Activated CD8-positive, alpha-beta T cell treated with anti-CD3 and anti-CD28 coated beads for 36 hours (primary cell): ENCODE data around the gene PI4K2B. TPM values are rescaled to one million over a fixed set of nuclear protein-coding genes. Genes with fewer than 3 reads are reported as not detected.
"Not testable (repeated sequence)": the region's sequence is repeated elsewhere in the genome, so short reads cannot be mapped to it uniquely, and the experiment has no call there.

ENCODE experiments used
- ATAC-seq: fragments of 200-7000 bp; cut with Tn5 transposase; one replicate; pipeline ENCODE4 v1.10.0; 2021; ENCODE audit warnings: mild to moderate bottlenecking, moderate library complexity
- CTCF ChIA-PET: fragments of 350-600 bp; sonication (Branson Sonifier 250); formaldehyde crosslinking; loops from one replicate; lab custom pipeline; 2021; ENCODE audit warnings: antibody characterized with exemption; lab: Charles Lee
- POLR2A ChIA-PET: fragments of 350-600 bp; sonication (Branson Sonifier 250); formaldehyde crosslinking; loops from one replicate; lab custom pipeline; 2021; ENCODE audit warnings: antibody characterized with exemption; lab: Charles Lee
- DNase-seq: peaks from one replicate; pipeline ENCODE4 v3.0.0-alpha.2; 2020
- H3K27ac Mint-ChIP-seq: one replicate; pipeline ENCODE4 v1.8.0; 2021; ENCODE audit warnings: mild to moderate bottlenecking, mixed read lengths
- H3K27me3 Mint-ChIP-seq: one replicate; pipeline ENCODE4 v1.8.0; 2021; ENCODE audit warnings: mixed read lengths
- H3K36me3 Mint-ChIP-seq: one replicate; pipeline ENCODE4 v1.8.0; 2021; ENCODE audit warnings: low read depth, mixed read lengths
- H3K4me1 Mint-ChIP-seq: one replicate; pipeline ENCODE4 v1.8.0; 2021; ENCODE audit warnings: low read depth, mixed read lengths
- H3K4me3 Mint-ChIP-seq: one replicate; pipeline ENCODE4 v1.8.0; 2021; ENCODE audit warnings: mild to moderate bottlenecking, moderate library complexity, mixed read lengths
- H3K9me3 Mint-ChIP-seq: one replicate; pipeline ENCODE4 v1.8.0; 2021; ENCODE audit warnings: mixed read lengths
- CTCF ChIP-seq: fragments of 200-600 bp; IDR thresholded peaks from one replicate; pipeline ENCODE4 v1.8.0; 2022; ENCODE audit warnings: antibody characterized with exemption, mild to moderate bottlenecking
- intact Hi-C: fragments of 100-400 bp; cut with micrococcal nuclease; formaldehyde crosslinking; loops from one replicate; pipeline ENCODE4 v1.10.0; 2022
- total RNA-seq, 2 experiments: library from RNA; stranded (reverse); gene quantifications; one replicate each; pipeline ENCODE4 v1.2.3, GENCODE V29; 2021

The PI4K2B gene
- total RNA-seq, 2 experiments from 2014 or later = 38.6 TPM

GRCh38 chr4:25209702-25210101, 24.1 kb upstream of the PI4K2B start:
- ATAC-seq = no peak
- Mint-ChIP-seq H3K36me3 (no peaks in the 10 kb centered on the region), H3K9me3 (peaks cover 6% of the 10 kb centered on the region), H3K4me1 (no peaks in the 10 kb centered on the region), H3K27me3 (no peaks in the 10 kb centered on the region), H3K4me3 (no peak overlapping the region), H3K27ac (no peak overlapping the region)
- CTCF ChIA-PET = interaction anchor here (1.1 to 1.8 kb wide), 2 partner anchors 24 to 30 kb away, joined by 3 to 4 read pairs; no protein-coding TSS in a partner anchor
- TF ChIP-seq CTCF = no peak
- POLR2A ChIA-PET = no interaction called here
- DNase-seq = no peak
- intact Hi-C loops = no loop called here

- Mint-ChIP-seq H3K9me3 (peaks cover 6% of the 10 kb centered on the region), H3K36me3 (no peaks in the 10 kb centered on the region), H3K27me3 (no peaks in the 10 kb centered on the region), H3K4me3 (no peak overlapping the region), H3K4me1 (no peaks in the 10 kb centered on the region), H3K27ac (no peak overlapping the region)
- ATAC-seq (no peak), DNase-seq (no peak)
- ChIA-PET POLR2A (no interaction called here), CTCF (no interaction called here)
- TF ChIP-seq CTCF = no peak
- intact Hi-C loops = no loop called here
These were observed 22.1 kb upstream of the PI4K2B start for GRCh38 chr4:25211721-25212120.

DNA sequence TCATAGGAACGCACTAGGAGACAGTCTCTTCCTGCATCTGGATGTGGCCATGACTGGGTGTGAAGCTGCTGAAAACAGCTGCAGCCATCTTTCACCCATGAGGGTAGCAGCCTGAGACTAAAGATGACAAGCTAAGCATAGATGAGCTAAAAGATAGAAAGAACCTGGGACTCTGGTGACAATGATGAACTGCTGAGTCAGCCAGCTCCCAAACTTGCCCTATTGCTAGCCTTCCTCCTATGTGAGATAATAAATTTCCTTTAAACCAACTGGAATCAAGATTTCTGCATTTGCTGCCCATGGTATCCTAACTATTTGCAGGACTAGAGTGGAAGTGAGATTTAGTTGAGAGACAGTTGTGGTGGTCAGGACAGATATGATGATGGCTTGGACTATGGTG, 21.0 kb upstream of the PI4K2B start:
- no peak overlapping the region for H3K4me3 Mint-ChIP-seq
- CTCF ChIA-PET = no interaction called here
- TF ChIP-seq CTCF = no peak
- H3K27me3 Mint-ChIP-seq = no peaks in the 10 kb centered on the region
- ATAC-seq (no peak), DNase-seq (no peak)
- H3K36me3 Mint-ChIP-seq = no peaks in the 10 kb centered on the region
- no peaks in the 10 kb centered on the region for H3K4me1 Mint-ChIP-seq
- intact Hi-C loops = no loop called here
- H3K27ac Mint-ChIP-seq = no peak overlapping the region
- peaks cover 6% of the 10 kb centered on the region for H3K9me3 Mint-ChIP-seq
- POLR2A ChIA-PET = no interaction called here

DNA sequence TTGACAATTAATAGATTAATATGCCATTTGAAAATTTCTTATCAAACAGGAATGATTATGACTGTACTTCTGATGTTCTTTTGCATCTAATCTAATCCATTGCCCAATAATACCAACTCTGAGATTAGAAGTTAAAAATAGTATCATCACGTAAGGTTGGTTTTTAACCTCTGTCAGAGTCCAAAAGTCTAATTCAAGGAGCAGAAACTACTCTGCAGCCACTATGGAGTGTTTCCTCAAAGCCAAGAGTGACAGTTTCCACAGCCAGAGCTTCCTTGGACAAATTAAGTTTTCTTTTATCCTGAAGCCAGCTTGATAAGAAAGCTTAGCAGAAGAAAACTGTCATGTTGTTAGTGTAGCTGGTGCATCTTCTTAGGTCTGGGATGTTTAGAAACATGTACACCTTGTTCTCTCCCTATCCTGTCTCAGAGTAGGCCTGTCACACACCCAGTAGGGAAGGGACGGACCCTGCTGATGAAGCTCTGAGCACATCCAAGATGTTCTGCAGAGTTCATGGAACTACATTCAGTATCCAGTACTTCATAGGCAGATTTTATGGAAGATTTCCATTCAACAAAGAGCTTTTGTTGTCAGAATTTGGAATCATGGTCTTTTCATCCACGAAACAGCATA, 20.4 kb upstream of the PI4K2B start:
- Mint-ChIP-seq H3K27me3 (no peaks in the 10 kb centered on the region), H3K4me1 (no peaks in the 10 kb centered on the region), H3K9me3 (peaks cover 7% of the 10 kb centered on the region), H3K36me3 (peaks cover 2% of the 10 kb centered on the region), H3K27ac (no peak overlapping the region), H3K4me3 (no peak overlapping the region)
- ChIA-PET POLR2A (no interaction called here), CTCF (no interaction called here)
- TF ChIP-seq CTCF = no peak
- intact Hi-C loops = no loop called here
- ATAC-seq (no peak), DNase-seq (no peak)

DNA sequence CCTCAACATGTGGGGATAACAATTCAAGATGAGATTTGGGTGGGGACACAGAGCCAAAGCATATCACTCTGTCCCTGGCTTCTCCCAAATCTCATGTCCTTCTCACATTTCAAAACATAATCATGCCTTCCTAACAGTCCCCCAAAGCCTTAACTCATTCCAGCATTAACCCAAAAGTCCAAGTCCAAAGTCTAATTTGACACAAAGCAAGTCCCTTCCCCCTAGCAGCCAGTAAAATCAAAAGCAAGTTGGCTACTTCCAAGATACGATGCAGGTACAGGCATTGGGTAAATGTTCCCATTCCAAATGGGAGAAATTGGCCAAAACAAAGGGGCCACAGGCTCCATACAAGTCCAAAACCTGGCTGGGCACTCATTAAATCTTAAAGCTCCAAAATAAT, 19.1 kb upstream of the PI4K2B start:
- H3K4me3 Mint-ChIP-seq, H3K9me3 Mint-ChIP-seq, CTCF ChIA-PET, POLR2A ChIA-PET, DNase-seq, H3K36me3 Mint-ChIP-seq, intact Hi-C loops, H3K4me1 Mint-ChIP-seq, ATAC-seq, H3K27me3 Mint-ChIP-seq, H3K27ac Mint-ChIP-seq: not testable (repeated sequence)
